ENCODE data around the gene TSPAN16. TPM values are rescaled to one million over a fixed set of nuclear protein-coding genes. Genes with fewer than 3 reads are reported as not detected.

TSPAN16 gene
- total and polyA plus RNA-seq, 2 experiments from 2014 or later, result not detected

GRCh38 chr19:11355160-11356073 lies 59.5 kb downstream of the TSPAN16 start, which contains the start of gene PLPPR2:
Gene PLPPR2, plus strand, starts transcription at chr19:11355432. Its CDS starts 2,242 bp downstream, at chr19:11357674.
- Mint-ChIP-seq H3K4me3 (peak within 1 kb of the TSS; percentile 77), H3K4me1 (peaks cover 15% of the 10 kb centered on the region), H3K36me3 (ENCODE audit: low read depth) (no peaks in the 10 kb centered on the region; the same call in 2 of the 3 replicates), H3K27me3 (ENCODE audit: insufficient read depth, low read depth, poor library complexity) (peaks cover 37% of the 10 kb centered on the region), H3K9me3 (no peaks in the 10 kb centered on the region; the same call in 2 of the 3 replicates), H3K27ac (no peak within 1 kb of the TSS)
- Histone ChIP-seq H3K36me3 (ENCODE audit: insufficient read depth) (no peaks in the 10 kb centered on the region), H3K4me1 (ENCODE audit: insufficient read depth) (peaks cover 10% of the 10 kb centered on the region), H3K27ac (ENCODE audit: low read depth) (no peak within 1 kb of the TSS), H3F3A (replicated peaks; ENCODE audit: low read depth) (no peaks in the 10 kb centered on the region), H3K27me3 (ENCODE audit: insufficient read depth) (peaks cover 5% of the 10 kb centered on the region; the same call in 1 of the 2 replicates), H4K20me1 (replicated peaks; ENCODE audit: insufficient read depth) (no peaks in the 10 kb centered on the region), H3K4me2 (peak within 1 kb of the TSS; percentile 81), H3K4me3 (peak within 1 kb of the TSS; percentile 62), H3K9me2 (ENCODE audit: insufficient read depth) (no peaks in the 10 kb centered on the region), H2AFZ (peak within 1 kb of the TSS; percentile 80), H3K79me2 (replicated peaks; ENCODE audit: insufficient read depth) (no peaks in the 10 kb centered on the region)
- peak; percentile 89 for ATAC-seq
- TF ChIP-seq EZH2 (IDR thresholded peaks at IDR 0.05; ENCODE audit: low read depth, unreplicated experiment) (no peak), POLR2AphosphoS5 (IDR thresholded peaks at IDR 0.05; ENCODE audit: low read depth) (peak; percentile 74)
- peak; percentile 99 for DNase-seq (ENCODE audit: low spot score)

GRCh38 chr19:11356074-11356397 lies 60.1 kb downstream of the TSPAN16 start:
- peaks cover 15% of the 10 kb centered on the region for H3K4me1 ChIP-seq (ENCODE audit: insufficient read depth)
- H3K27ac Mint-ChIP-seq, result no peak overlapping the region
- peak overlapping the region; percentile 77 for H3K4me3 Mint-ChIP-seq
- H2AFZ ChIP-seq, result no peak overlapping the region
- peak overlapping the region; percentile 62 for H3K4me3 ChIP-seq
- peak overlapping the region; percentile 81 for H3K4me2 ChIP-seq
- no peaks in the 10 kb centered on the region for H3K9me2 ChIP-seq (ENCODE audit: insufficient read depth)
- H3K9me3 Mint-ChIP-seq, result no peaks in the 10 kb centered on the region; the same call in 2 of the 3 replicates
- H3K36me3 Mint-ChIP-seq (ENCODE audit: low read depth), result no peaks in the 10 kb centered on the region; the same call in 2 of the 3 replicates
- H3K27me3 Mint-ChIP-seq (ENCODE audit: insufficient read depth, low read depth, poor library complexity), result peaks cover 42% of the 10 kb centered on the region
- DNase-seq (ENCODE audit: low spot score), result no peak
- no peaks in the 10 kb centered on the region for H3F3A ChIP-seq (replicated peaks; ENCODE audit: low read depth)
- H3K27ac ChIP-seq (ENCODE audit: low read depth), result no peak overlapping the region
- no peak for ATAC-seq
- peaks cover 5% of the 10 kb centered on the region; the same call in 1 of the 2 replicates for H3K27me3 ChIP-seq (ENCODE audit: insufficient read depth)
- H4K20me1 ChIP-seq (replicated peaks; ENCODE audit: insufficient read depth), result no peaks in the 10 kb centered on the region
- H3K4me1 Mint-ChIP-seq, result peaks cover 21% of the 10 kb centered on the region
- H3K36me3 ChIP-seq (ENCODE audit: insufficient read depth), result no peaks in the 10 kb centered on the region
- no peaks in the 10 kb centered on the region for H3K79me2 ChIP-seq (replicated peaks; ENCODE audit: insufficient read depth)
- TF ChIP-seq ZNF462 (CRISPR knock-in tag; IDR thresholded peaks at IDR 0.05) (no peak), CTCF (conservative IDR thresholded peaks at IDR 0.05; ENCODE audit: low read depth in 2 of 2) (no peak), REST (IDR thresholded peaks at IDR 0.05; ENCODE audit: unreplicated experiment) (no peak), ZNF331 (CRISPR knock-in tag; IDR thresholded peaks at IDR 0.05; ENCODE audit: low read depth) (no peak), NANOG (IDR thresholded peaks at IDR 0.05; ENCODE audit: borderline replicate concordance) (no peak), ZNF114 (CRISPR knock-in tag; IDR thresholded peaks at IDR 0.05) (no peak), STAT1 (IDR thresholded peaks at IDR 0.05; ENCODE audit: unreplicated experiment) (no peak)
